ENCODE data around the gene TIE1. TPM values are rescaled to one million over a fixed set of nuclear protein-coding genes. Genes with fewer than 3 reads are reported as not detected.
A peak's percentile ranks its signal among the peaks of the same experiment; 100 is the strongest.

Gene TIE1
- total RNA-seq, 1 donor from 2014 or later: 643 TPM

DNA sequence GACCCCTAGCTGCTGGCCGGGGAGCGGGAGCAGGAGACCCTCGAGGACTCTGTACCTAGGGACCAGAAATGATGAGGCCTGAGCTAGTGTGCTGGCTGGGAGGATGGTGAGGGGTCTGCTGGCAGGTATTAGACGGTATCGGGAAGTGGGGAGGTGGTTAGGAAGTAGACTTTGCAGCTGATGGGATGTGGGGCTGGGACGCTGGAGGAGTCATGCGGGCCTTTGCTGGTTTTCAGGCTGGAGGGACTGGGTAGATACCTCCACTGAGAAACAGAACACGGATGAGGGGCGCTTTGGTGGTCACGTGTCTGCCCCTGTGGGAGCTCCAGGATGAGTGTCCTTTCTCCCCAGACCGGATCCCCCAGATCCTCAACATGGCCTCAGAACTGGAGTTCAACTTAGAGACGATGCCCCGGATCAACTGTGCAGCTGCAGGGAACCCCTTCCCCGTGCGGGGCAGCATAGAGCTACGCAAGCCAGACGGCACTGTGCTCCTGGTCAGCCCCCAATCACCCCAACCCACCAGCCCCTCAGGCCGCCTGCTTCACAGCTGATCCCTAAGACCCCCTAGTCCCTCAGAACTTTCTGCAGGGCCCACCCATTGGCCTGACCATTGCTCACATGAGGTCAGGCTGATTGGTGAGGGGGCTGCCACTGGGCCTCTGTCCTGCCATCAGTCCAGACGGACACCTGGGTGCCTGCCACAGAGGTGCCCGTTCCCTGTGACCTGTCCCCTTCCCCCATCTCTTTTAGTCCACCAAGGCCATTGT lies 8.0 kb downstream of the TIE1 start:
- no peak overlapping the region for H3K27ac Mint-ChIP-seq (ENCODE audit: unreplicated experiment)
- TF ChIP-seq, protein P1, sequence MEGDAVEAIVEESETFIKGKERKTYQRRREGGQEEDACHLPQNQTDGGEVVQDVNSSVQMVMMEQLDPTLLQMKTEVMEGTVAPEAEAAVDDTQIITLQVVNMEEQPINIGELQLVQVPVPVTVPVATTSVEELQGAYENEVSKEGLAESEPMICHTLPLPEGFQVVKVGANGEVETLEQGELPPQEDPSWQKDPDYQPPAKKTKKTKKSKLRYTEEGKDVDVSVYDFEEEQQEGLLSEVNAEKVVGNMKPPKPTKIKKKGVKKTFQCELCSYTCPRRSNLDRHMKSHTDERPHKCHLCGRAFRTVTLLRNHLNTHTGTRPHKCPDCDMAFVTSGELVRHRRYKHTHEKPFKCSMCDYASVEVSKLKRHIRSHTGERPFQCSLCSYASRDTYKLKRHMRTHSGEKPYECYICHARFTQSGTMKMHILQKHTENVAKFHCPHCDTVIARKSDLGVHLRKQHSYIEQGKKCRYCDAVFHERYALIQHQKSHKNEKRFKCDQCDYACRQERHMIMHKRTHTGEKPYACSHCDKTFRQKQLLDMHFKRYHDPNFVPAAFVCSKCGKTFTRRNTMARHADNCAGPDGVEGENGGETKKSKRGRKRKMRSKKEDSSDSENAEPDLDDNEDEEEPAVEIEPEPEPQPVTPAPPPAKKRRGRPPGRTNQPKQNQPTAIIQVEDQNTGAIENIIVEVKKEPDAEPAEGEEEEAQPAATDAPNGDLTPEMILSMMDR (IDR thresholded peaks at IDR 0.05; ENCODE audit: unreplicated experiment): no peak
- H3K36me3 Mint-ChIP-seq (ENCODE audit: low read depth, unreplicated experiment): peaks cover 82% of the 10 kb centered on the region
- peak overlapping the region; percentile 73 for H3K4me3 Mint-ChIP-seq (ENCODE audit: unreplicated experiment)
- no peaks in the 10 kb centered on the region for H3K9me3 Mint-ChIP-seq (ENCODE audit: unreplicated experiment)
- peaks cover 53% of the 10 kb centered on the region for H3K4me1 Mint-ChIP-seq (ENCODE audit: unreplicated experiment)
- H3K27me3 Mint-ChIP-seq (ENCODE audit: unreplicated experiment): peaks cover 24% of the 10 kb centered on the region
- DNase-seq (ENCODE audit: low spot score): no peak

DNA sequence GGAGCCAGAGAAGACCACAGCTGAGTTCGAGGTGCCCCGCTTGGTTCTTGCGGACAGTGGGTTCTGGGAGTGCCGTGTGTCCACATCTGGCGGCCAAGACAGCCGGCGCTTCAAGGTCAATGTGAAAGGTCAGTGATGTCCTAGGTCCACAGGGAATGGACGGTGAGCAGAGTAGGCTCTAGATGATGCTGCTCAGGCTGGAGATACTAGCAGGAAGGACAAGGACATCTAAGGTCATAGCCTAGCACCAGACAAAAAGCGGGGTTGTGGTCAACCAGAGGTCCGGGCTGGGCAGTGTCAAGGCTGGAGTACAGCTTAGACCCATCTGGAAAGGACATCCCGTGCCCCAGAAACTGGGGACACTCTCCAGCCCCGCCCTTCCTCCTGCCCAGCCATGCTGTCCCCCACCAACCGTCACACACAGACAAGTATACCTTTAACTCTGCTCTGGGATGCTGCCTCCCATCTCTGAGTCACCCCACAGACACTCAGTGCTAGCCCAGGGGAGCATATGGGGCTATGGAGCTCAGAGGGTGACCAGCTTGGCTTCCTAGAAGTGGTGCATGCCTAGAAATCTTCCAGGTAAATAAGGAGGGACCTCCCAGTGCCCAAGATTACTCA lies 8.7 kb downstream of the TIE1 start:
- TF ChIP-seq, protein P1 (IDR thresholded peaks at IDR 0.05; ENCODE audit: unreplicated experiment): no peak
- Mint-ChIP-seq H3K9me3 (ENCODE audit: unreplicated experiment) (no peaks in the 10 kb centered on the region), H3K4me3 (ENCODE audit: unreplicated experiment) (no peak overlapping the region), H3K36me3 (ENCODE audit: low read depth, unreplicated experiment) (peaks cover 77% of the 10 kb centered on the region), H3K4me1 (ENCODE audit: unreplicated experiment) (peaks cover 46% of the 10 kb centered on the region), H3K27ac (ENCODE audit: unreplicated experiment) (no peak overlapping the region), H3K27me3 (ENCODE audit: unreplicated experiment) (peaks cover 22% of the 10 kb centered on the region)
- no peak for DNase-seq (ENCODE audit: low spot score)

DNA sequence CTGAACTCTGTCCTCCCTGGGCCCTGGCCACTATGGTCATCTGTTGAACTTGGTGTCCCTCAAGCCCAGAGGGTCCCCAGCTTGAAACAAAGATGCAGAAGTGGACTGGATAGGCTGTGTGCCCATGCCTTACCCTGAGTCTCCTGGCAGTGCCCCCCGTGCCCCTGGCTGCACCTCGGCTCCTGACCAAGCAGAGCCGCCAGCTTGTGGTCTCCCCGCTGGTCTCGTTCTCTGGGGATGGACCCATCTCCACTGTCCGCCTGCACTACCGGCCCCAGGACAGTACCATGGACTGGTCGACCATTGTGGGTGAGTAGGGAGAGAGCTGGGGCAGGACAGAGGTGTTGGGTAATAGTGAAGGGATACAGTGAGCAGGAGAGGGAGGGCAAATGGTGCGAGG lies 10.7 kb downstream of the TIE1 start:
- no peaks in the 10 kb centered on the region for H3K9me3 Mint-ChIP-seq (ENCODE audit: unreplicated experiment)
- H3K36me3 Mint-ChIP-seq (ENCODE audit: low read depth, unreplicated experiment): peaks cover 78% of the 10 kb centered on the region
- peaks cover 23% of the 10 kb centered on the region for H3K27me3 Mint-ChIP-seq (ENCODE audit: unreplicated experiment)
- no peak for DNase-seq (ENCODE audit: low spot score)
- peak overlapping the region; percentile 31 for H3K4me3 Mint-ChIP-seq (ENCODE audit: unreplicated experiment)
- TF ChIP-seq, protein P1 (IDR thresholded peaks at IDR 0.05; ENCODE audit: unreplicated experiment): no peak
- peaks cover 29% of the 10 kb centered on the region for H3K4me1 Mint-ChIP-seq (ENCODE audit: unreplicated experiment)
- no peak overlapping the region for H3K27ac Mint-ChIP-seq (ENCODE audit: unreplicated experiment)

DNA sequence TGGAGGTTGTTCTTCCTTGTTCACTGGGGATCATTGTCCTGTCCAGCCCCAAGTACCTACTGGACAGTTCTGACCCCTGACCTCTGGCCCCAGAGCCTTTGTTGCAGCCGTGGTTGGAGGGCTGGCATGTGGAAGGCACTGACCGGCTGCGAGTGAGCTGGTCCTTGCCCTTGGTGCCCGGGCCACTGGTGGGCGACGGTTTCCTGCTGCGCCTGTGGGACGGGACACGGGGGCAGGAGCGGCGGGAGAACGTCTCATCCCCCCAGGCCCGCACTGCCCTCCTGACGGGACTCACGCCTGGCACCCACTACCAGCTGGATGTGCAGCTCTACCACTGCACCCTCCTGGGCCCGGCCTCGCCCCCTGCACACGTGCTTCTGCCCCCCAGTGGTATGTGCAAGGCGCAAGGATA lies 11.4 kb downstream of the TIE1 start:
- no peak for DNase-seq (ENCODE audit: low spot score)
- TF ChIP-seq, protein P1 (IDR thresholded peaks at IDR 0.05; ENCODE audit: unreplicated experiment): no peak
- Mint-ChIP-seq H3K9me3 (ENCODE audit: unreplicated experiment) (no peaks in the 10 kb centered on the region), H3K4me1 (ENCODE audit: unreplicated experiment) (peaks cover 30% of the 10 kb centered on the region), H3K27me3 (ENCODE audit: unreplicated experiment) (peaks cover 25% of the 10 kb centered on the region), H3K27ac (ENCODE audit: unreplicated experiment) (no peak overlapping the region), H3K36me3 (ENCODE audit: low read depth, unreplicated experiment) (peaks cover 80% of the 10 kb centered on the region), H3K4me3 (ENCODE audit: unreplicated experiment) (peak overlapping the region; percentile 74)

Data from endothelial cell (in vitro differentiated cells).